Activated CD4-positive, alpha-beta memory T cell treated with anti-CD3 and anti-CD28 coated beads, Interleukin-2, amount 10 ng/mL, durations not matched to agents 7 days and 5 days (primary cell): ENCODE data around the gene ARL10. TPM values are rescaled to one million over a fixed set of nuclear protein-coding genes. Genes with fewer than 3 reads are reported as not detected.

Experiments used
- CTCF ChIA-PET: fragments of 350-600 bp; sonication (Branson Sonifier 250); formaldehyde crosslinking; loops from one replicate; lab custom pipeline; 2021; ENCODE audit warnings: antibody characterized with exemption, inconsistent platforms; lab: Charles Lee
- POLR2A ChIA-PET: fragments of 350-600 bp; sonication (Branson Sonifier 250); formaldehyde crosslinking; loops from one replicate; lab custom pipeline; 2021; ENCODE audit warnings: antibody characterized with exemption; lab: Charles Lee
- DNase-seq: peaks from one replicate; pipeline ENCODE4 v3.0.0-alpha.2; 2020
- H3K27ac Mint-ChIP-seq: one replicate; pipeline ENCODE4 v1.8.0; 2021; ENCODE audit warnings: mild to moderate bottlenecking, mixed read lengths
- H3K27me3 Mint-ChIP-seq: one replicate; pipeline ENCODE4 v1.8.0; 2021; ENCODE audit warnings: mixed read lengths
- H3K36me3 Mint-ChIP-seq: one replicate; pipeline ENCODE4 v1.8.0; 2021; ENCODE audit warnings: low read depth, mixed read lengths
- H3K4me1 Mint-ChIP-seq: one replicate; pipeline ENCODE4 v1.8.0; 2021; ENCODE audit warnings: mixed read lengths
- H3K4me3 Mint-ChIP-seq: one replicate; pipeline ENCODE4 v1.8.0; 2021; ENCODE audit warnings: mild to moderate bottlenecking, mixed read lengths
- H3K9me3 Mint-ChIP-seq: one replicate; pipeline ENCODE4 v1.8.0; 2021; ENCODE audit warnings: mixed read lengths
- total RNA-seq, 2 experiments: library from RNA; stranded (reverse); gene quantifications; one replicate each; pipeline ENCODE4 v1.2.3, GENCODE V29; 2021

Gene ARL10
- total RNA-seq, 2 experiments from 2014 or later, result 6.5 TPM

- no peak overlapping the region for H3K27ac Mint-ChIP-seq
- ChIA-PET CTCF (interaction anchor here (0.6 kb wide), 1 partner anchor 39 kb away, joined by 3 read pairs; no protein-coding TSS in a partner anchor), POLR2A (interaction anchor here (1.9 kb wide), 1 partner anchor 10 kb away, joined by 7 read pairs; no protein-coding TSS in a partner anchor)
- no peak overlapping the region for H3K4me3 Mint-ChIP-seq
- no peak for DNase-seq
- H3K27me3 Mint-ChIP-seq, result no peaks in the 10 kb centered on the region
- H3K36me3 Mint-ChIP-seq, result peaks cover 82% of the 10 kb centered on the region
- H3K9me3 Mint-ChIP-seq, result no peaks in the 10 kb centered on the region
- H3K4me1 Mint-ChIP-seq, result no peaks in the 10 kb centered on the region
Observed at GRCh38 chr5:176350416-176350815, 14.9 kb upstream of the ARL10 start.

GRCh38 chr5:176352116-176352878, 13.0 kb upstream of the ARL10 start:
- H3K36me3 Mint-ChIP-seq, result peaks cover 77% of the 10 kb centered on the region
- H3K27ac Mint-ChIP-seq, result no peak overlapping the region
- no peak overlapping the region for H3K4me3 Mint-ChIP-seq
- CTCF ChIA-PET, result interaction anchor here (0.6 to 1.2 kb wide), 2 partner anchors 10 to 111 kb away, joined by 3 read pairs; no protein-coding TSS in a partner anchor
- no peak for DNase-seq
- H3K4me1 Mint-ChIP-seq, result peaks cover 1% of the 10 kb centered on the region
- H3K27me3 Mint-ChIP-seq, result no peaks in the 10 kb centered on the region
- POLR2A ChIA-PET, result interaction anchor here (1.9 kb wide), 1 partner anchor 9 kb away, joined by 12 read pairs; the partner anchor contains the start of gene KIAA1191
- no peaks in the 10 kb centered on the region for H3K9me3 Mint-ChIP-seq

GRCh38 chr5:176353533-176353932, 11.8 kb upstream of the ARL10 start:
- H3K27ac Mint-ChIP-seq, result no peak overlapping the region
- DNase-seq, result no peak
- no peaks in the 10 kb centered on the region for H3K27me3 Mint-ChIP-seq
- no peaks in the 10 kb centered on the region for H3K9me3 Mint-ChIP-seq
- peaks cover 76% of the 10 kb centered on the region for H3K36me3 Mint-ChIP-seq
- ChIA-PET POLR2A (no interaction called here), CTCF (no interaction called here)
- no peak overlapping the region for H3K4me3 Mint-ChIP-seq
- H3K4me1 Mint-ChIP-seq, result peaks cover 11% of the 10 kb centered on the region

GRCh38 chr5:176355400-176356178, 9.7 kb upstream of the ARL10 start:
- Mint-ChIP-seq H3K27me3 (no peaks in the 10 kb centered on the region), H3K27ac (no peak overlapping the region), H3K9me3 (no peaks in the 10 kb centered on the region), H3K36me3 (peaks cover 63% of the 10 kb centered on the region), H3K4me1 (peaks cover 20% of the 10 kb centered on the region), H3K4me3 (no peak overlapping the region)
- DNase-seq, result no peak
- ChIA-PET CTCF (interaction anchor here (0.6 kb wide), 1 partner anchor 182 kb away, joined by 3 read pairs; the partner anchor contains the start of gene RNF44), POLR2A (interaction anchor here (0.9 kb wide), 1 partner anchor 9 kb away, joined by 3 read pairs; no protein-coding TSS in a partner anchor)

- DNase-seq, result no peak
- Mint-ChIP-seq H3K27ac (no peak overlapping the region), H3K36me3 (peaks cover 64% of the 10 kb centered on the region), H3K9me3 (no peaks in the 10 kb centered on the region), H3K4me3 (no peak overlapping the region), H3K4me1 (peaks cover 20% of the 10 kb centered on the region), H3K27me3 (no peaks in the 10 kb centered on the region)
- CTCF ChIA-PET, result no interaction called here
- POLR2A ChIA-PET, result no interaction called here
Observed at GRCh38 chr5:176356179-176356566, 9.1 kb upstream of the ARL10 start.

GRCh38 chr5:176359658-176360057, 5.6 kb upstream of the ARL10 start:
- Mint-ChIP-seq H3K36me3 (peaks cover 33% of the 10 kb centered on the region), H3K27me3 (no peaks in the 10 kb centered on the region), H3K4me3 (peak overlapping the region; percentile 61), H3K4me1 (peaks cover 35% of the 10 kb centered on the region), H3K27ac (peak overlapping the region; percentile 58), H3K9me3 (no peaks in the 10 kb centered on the region)
- ChIA-PET POLR2A (interaction anchor here (1.5 to 4.0 kb wide), 3 partner anchors 10 to 89 kb away, joined by 5 to 62 read pairs (median 7); partner anchors contain the start of genes FAF2, HIGD2A and NOP16), CTCF (interaction anchor here (0.6 to 1.5 kb wide), 3 partner anchors 8 to 88 kb away, joined by 3 to 5 read pairs (median 3); no protein-coding TSS in a partner anchor)
- DNase-seq, result no peak

GRCh38 chr5:176360894-176361436, 4.3 kb upstream of the ARL10 start:
- CTCF ChIA-PET, result interaction anchor here (0.6 to 2.0 kb wide), 7 partner anchors 10 to 631 kb away, joined by 3 to 10 read pairs (median 5); partner anchors contain the start of genes HIGD2A and NOP16

GRCh38 chr5:176361437-176362232, 3.7 kb upstream of the ARL10 start, which contains the start of gene KIAA1191:
Gene KIAA1191, minus strand, starts transcription at chr5:176361764. Its CDS starts 2,256 bp downstream, at chr5:176359508.
- Mint-ChIP-seq H3K27ac (peak within 1 kb of the TSS; percentile 92), H3K27me3 (no peaks in the 10 kb centered on the region), H3K4me3 (peak within 1 kb of the TSS; percentile 97), H3K9me3 (no peaks in the 10 kb centered on the region), H3K36me3 (peaks cover 24% of the 10 kb centered on the region), H3K4me1 (peaks cover 42% of the 10 kb centered on the region)
- POLR2A ChIA-PET, result interaction anchor here (0.8 to 4.0 kb wide), 14 partner anchors 9 to 181 kb away, joined by 3 to 62 read pairs (median 4); partner anchors contain the start of genes FAF2, HIGD2A, NOP16 and RNF44
- DNase-seq, result peak; percentile 97
- CTCF ChIA-PET, result interaction anchor here (0.6 to 2.0 kb wide), 9 partner anchors 10 to 632 kb away, joined by 3 to 10 read pairs (median 3); partner anchors contain the start of genes HIGD2A and NOP16

More at GRCh38 chr5:176360894-176361436, 4.3 kb upstream of the ARL10 start:
- H3K27ac Mint-ChIP-seq, result peak overlapping the region; percentile 92
- H3K36me3 Mint-ChIP-seq, result peaks cover 28% of the 10 kb centered on the region
- no peaks in the 10 kb centered on the region for H3K27me3 Mint-ChIP-seq
- peaks cover 39% of the 10 kb centered on the region for H3K4me1 Mint-ChIP-seq
- H3K9me3 Mint-ChIP-seq, result no peaks in the 10 kb centered on the region
- peak overlapping the region; percentile 97 for H3K4me3 Mint-ChIP-seq
- no peak for DNase-seq
- POLR2A ChIA-PET, result interaction anchor here (0.6 to 4.0 kb wide), 10 partner anchors 9 to 179 kb away, joined by 3 to 62 read pairs (median 5); partner anchors contain the start of genes FAF2, HIGD2A, NOP16 and RNF44

- peaks cover 22% of the 10 kb centered on the region for H3K36me3 Mint-ChIP-seq
- ChIA-PET POLR2A (interaction anchor here (0.8 to 4.0 kb wide), 12 partner anchors 9 to 180 kb away, joined by 3 to 62 read pairs (median 4); partner anchors contain the start of genes FAF2, HIGD2A, NOP16 and RNF44), CTCF (interaction anchor here (0.7 to 2.0 kb wide), 5 partner anchors 10 to 192 kb away, joined by 3 to 8 read pairs (median 3); partner anchors contain the start of genes HIGD2A and NOP16)
- DNase-seq, result no peak
- H3K4me3 Mint-ChIP-seq, result peak overlapping the region; percentile 97
- H3K9me3 Mint-ChIP-seq, result no peaks in the 10 kb centered on the region
- H3K27me3 Mint-ChIP-seq, result no peaks in the 10 kb centered on the region
- peaks cover 44% of the 10 kb centered on the region for H3K4me1 Mint-ChIP-seq
- H3K27ac Mint-ChIP-seq, result peak overlapping the region; percentile 92
Observed at GRCh38 chr5:176362233-176362490, 3.1 kb upstream of the ARL10 start.

- Mint-ChIP-seq H3K4me3 (peak overlapping the region; percentile 66), H3K4me1 (peaks cover 35% of the 10 kb centered on the region), H3K27ac (no peak overlapping the region), H3K27me3 (peaks cover 2% of the 10 kb centered on the region), H3K9me3 (no peaks in the 10 kb centered on the region), H3K36me3 (peaks cover 13% of the 10 kb centered on the region)
- POLR2A ChIA-PET, result no interaction called here
- CTCF ChIA-PET, result no interaction called here
- DNase-seq, result no peak
Observed at GRCh38 chr5:176364765-176365350, 429 bp upstream of the ARL10 start.

GRCh38 chr5:176366232-176366894, 1.1 kb downstream of the ARL10 start:
- Mint-ChIP-seq H3K4me1 (peaks cover 32% of the 10 kb centered on the region), H3K9me3 (no peaks in the 10 kb centered on the region), H3K27me3 (peaks cover 2% of the 10 kb centered on the region), H3K36me3 (peaks cover 8% of the 10 kb centered on the region), H3K27ac (peak overlapping the region; percentile 12), H3K4me3 (peak overlapping the region; percentile 58)
- CTCF ChIA-PET, result no interaction called here
- POLR2A ChIA-PET, result no interaction called here
- DNase-seq, result no peak
